HepG2 (cell line): ENCODE data around the gene VAV2. TPM values are rescaled to one million over a fixed set of nuclear protein-coding genes. Genes with fewer than 3 reads are reported as not detected.

Source experiments
- CBX5 ChIP-seq: sonication (generic); formaldehyde crosslinking; IDR thresholded peaks from 2 replicates; pipeline ENCODE4 v1.4.0; 2020; ENCODE audit warnings: missing genetic modification reagents, borderline replicate concordance
- HNRNPK ChIP-seq: fragments of 200-400 bp; formaldehyde crosslinking; IDR thresholded peaks from 2 replicates; pipeline ENCODE4 v1.6.1; 2018; ENCODE audit warnings: low read length, low read depth, moderate library complexity, mild to moderate bottlenecking; ENCODE audit not compliant: poor library complexity, severe bottlenecking
- IRF9 ChIP-seq: sonication (generic); formaldehyde crosslinking; IDR thresholded peaks from 2 replicates; pipeline ENCODE4 v1.8.0; 2022; ENCODE audit warnings: missing genetic modification reagents, mild to moderate bottlenecking, borderline replicate concordance
- SMARCE1 ChIP-seq: fragments of 450-650 bp; IDR thresholded peaks from 2 replicates; pipeline ENCODE4 v1.6.1; 2017; ENCODE audit warnings: borderline replicate concordance
- SOX13 ChIP-seq, 3 experiments: fragments of 450-650 bp in 1 of 3; sonication (generic) in 1 of 3; formaldehyde crosslinking in 1 of 3; IDR thresholded peaks in 2 of 3; conservative IDR thresholded peaks in 1 of 3; 2 replicates each; pipeline versions ENCODE4 v1.5.0 to v1.6.1; 2016 to 2020; ENCODE audit warnings: antibody characterized with exemption in 1 of 3, mild to moderate bottlenecking in 1 of 3, missing compliant biosample characterization in 1 of 3, missing genetic modification reagents in 1 of 3, moderate library complexity in 1 of 3
- WIZ ChIP-seq: sonication (generic); formaldehyde crosslinking; IDR thresholded peaks from 2 replicates; pipeline ENCODE4 v1.5.1; 2020; ENCODE audit warnings: mild to moderate bottlenecking, missing genetic modification reagents
- ZBTB38 ChIP-seq: sonication (generic); formaldehyde crosslinking; IDR thresholded peaks from 2 replicates; pipeline ENCODE4 v1.5.1; 2020; ENCODE audit warnings: mild to moderate bottlenecking, missing genetic modification reagents
- ZFP1 ChIP-seq: IDR thresholded peaks from 2 replicates; pipeline ENCODE4 v1.6.1; 2016
- ZFP36L1 ChIP-seq: sonication (generic); formaldehyde crosslinking; IDR thresholded peaks from 2 replicates; pipeline ENCODE4 v1.8.0; 2022; ENCODE audit warnings: mild to moderate bottlenecking, missing genetic modification reagents, moderate library complexity
- ZFP62 ChIP-seq: sonication (generic); formaldehyde crosslinking; IDR thresholded peaks from 2 replicates; pipeline ENCODE4 v1.4.0; 2020; ENCODE audit warnings: missing genetic modification reagents
- ZNF17 ChIP-seq: sonication (generic); formaldehyde crosslinking; IDR thresholded peaks from 2 replicates; pipeline ENCODE4 v1.5.0; 2020; ENCODE audit warnings: mild to moderate bottlenecking, missing genetic modification reagents
- ZNF484 ChIP-seq: sonication (generic); formaldehyde crosslinking; IDR thresholded peaks from 2 replicates; pipeline ENCODE4 v1.5.1; 2020; ENCODE audit warnings: mild to moderate bottlenecking, low read depth, missing genetic modification reagents, borderline replicate concordance
- ZNF619 ChIP-seq: sonication (generic); formaldehyde crosslinking; IDR thresholded peaks from 2 replicates; pipeline ENCODE4 v1.4.0; 2020; ENCODE audit warnings: mild to moderate bottlenecking, missing genetic modification reagents
- ZNF672 ChIP-seq: sonication (generic); formaldehyde crosslinking; IDR thresholded peaks from 2 replicates; pipeline ENCODE4 v1.8.1; 2022; ENCODE audit warnings: missing genetic modification reagents
- ZNF713 ChIP-seq: sonication (generic); formaldehyde crosslinking; IDR thresholded peaks from 2 replicates; pipeline ENCODE4 v1.4.0; 2020; ENCODE audit warnings: mild to moderate bottlenecking, missing genetic modification reagents
- ZNF790 ChIP-seq: sonication (generic); formaldehyde crosslinking; IDR thresholded peaks from 2 replicates; pipeline ENCODE4 v1.8.0; 2022; ENCODE audit warnings: missing genetic modification reagents, mild to moderate bottlenecking, borderline replicate concordance
- polyA plus RNA-seq, 8 experiments: library from polyadenylated mRNA; depleted of rRNA in 3 of 8; stranded (reverse) in 7 of 8; unstranded in 1 of 8; fragments of >200 nt; fragmentation: Illumina TruSeq in 4 of 8; extraction: Trizol in 4 of 8; gene quantifications; 2 replicates each; pipeline versions ENCODE4 v1.2.1 to v1.2.3, GENCODE V29; 2011 to 2016; ENCODE audit warnings: low read depth in 4 of 8, missing spikeins in 1 of 8, mixed read lengths in 1 of 8; ENCODE audit not compliant: insufficient read depth in 1 of 8
- total RNA-seq, 5 experiments: library from RNA; depleted of rRNA; stranded (reverse); fragments of >200 nt; fragmentation: Illumina TruSeq; extraction: Trizol; gene quantifications; 2 replicates each; pipeline ENCODE4 v1.2.3, GENCODE V29; 2016; ENCODE audit warnings: low read depth in 1 of 5
- TF ChIP-seq, protein P1 (sequence below): IDR thresholded peaks from 2 replicates; pipeline ENCODE4 v1.6.1; 2016; ENCODE audit warnings: low read depth
- TF ChIP-seq, protein P2 (sequence below): sonication (generic); formaldehyde crosslinking; conservative IDR thresholded peaks from 2 replicates; pipeline ENCODE4 v1.5.0; 2020; ENCODE audit warnings: missing genetic modification reagents
- TF ChIP-seq, protein P3 (sequence below): sonication (generic); formaldehyde crosslinking; IDR thresholded peaks from 2 replicates; pipeline ENCODE4 v1.8.1; 2022; ENCODE audit warnings: mild to moderate bottlenecking, missing genetic modification reagents
- TF ChIP-seq, protein P4 (sequence below): sonication (generic); formaldehyde crosslinking; IDR thresholded peaks from 2 replicates; pipeline ENCODE4 v1.5.0; 2020; ENCODE audit warnings: missing genetic modification reagents
- TF ChIP-seq, protein P5 (sequence below): sonication (generic); formaldehyde crosslinking; IDR thresholded peaks from 2 replicates; pipeline ENCODE4 v1.5.0; 2020; ENCODE audit warnings: missing genetic modification reagents

VAV2 gene
- total and polyA plus RNA-seq, 2 of the 13 experiments (the other 11 are each of a cell fraction or from before 2014, with no cell fraction given), result 22.5 to 22.9 TPM

GRCh38 chr9:133892193-133892920 is 99.8 kb downstream of the VAV2 start (continued):
- TF ChIP-seq ZNF790 (CRISPR knock-in tag) (peak; percentile 94), ZNF619 (CRISPR knock-in tag) (peak; percentile 91; the same call in 1 of the 2 replicates), IRF9 (CRISPR knock-in tag) (peak; percentile 83), SMARCE1 (no peak), ZNF713 (0 out of 2 replicates have a peak, but pooled peaks have one; percentile 77), ZNF484 (no peak), ZFP62 (CRISPR knock-in tag) (no peak), ZNF672 (no peak), WIZ (CRISPR knock-in tag) (no peak; the same call in 1 of the 2 replicates), ZBTB38 (peak; percentile 97), ZNF17 (no peak), HNRNPK (peak; percentile 76), ZFP36L1 (no peak), CBX5 (CRISPR knock-in tag) (peak; percentile 97), SOX13 (IDR thresholded peaks at IDR 0.05) (peak; percentile 87; the same call in 1 of the 2 replicates), SOX13 (CRISPR knock-in tag; conservative IDR thresholded peaks at IDR 0.05 in 1 of 2, IDR thresholded peaks at IDR 0.05 in 1 of 2) (peak in 1 of 2 experiments; percentile 93; a peak in 2 of 4 replicates), ZFP1 (CRISPR knock-in tag) (peak; percentile 91)
- TF ChIP-seq, protein P1, sequence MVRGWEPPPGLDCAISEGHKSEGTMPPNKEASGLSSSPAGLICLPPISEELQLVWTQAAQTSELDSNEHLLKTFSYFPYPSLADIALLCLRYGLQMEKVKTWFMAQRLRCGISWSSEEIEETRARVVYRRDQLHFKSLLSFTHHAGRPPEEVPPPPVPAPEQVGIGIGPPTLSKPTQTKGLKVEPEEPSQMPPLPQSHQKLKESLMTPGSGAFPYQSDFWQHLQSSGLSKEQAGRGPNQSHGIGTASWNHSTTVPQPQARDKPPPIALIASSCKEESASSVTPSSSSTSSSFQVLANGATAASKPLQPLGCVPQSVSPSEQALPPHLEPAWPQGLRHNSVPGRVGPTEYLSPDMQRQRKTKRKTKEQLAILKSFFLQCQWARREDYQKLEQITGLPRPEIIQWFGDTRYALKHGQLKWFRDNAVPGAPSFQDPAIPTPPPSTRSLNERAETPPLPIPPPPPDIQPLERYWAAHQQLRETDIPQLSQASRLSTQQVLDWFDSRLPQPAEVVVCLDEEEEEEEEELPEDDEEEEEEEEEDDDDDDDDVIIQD (CRISPR knock-in tag), result peak; percentile 54
- TF ChIP-seq, protein P2, sequence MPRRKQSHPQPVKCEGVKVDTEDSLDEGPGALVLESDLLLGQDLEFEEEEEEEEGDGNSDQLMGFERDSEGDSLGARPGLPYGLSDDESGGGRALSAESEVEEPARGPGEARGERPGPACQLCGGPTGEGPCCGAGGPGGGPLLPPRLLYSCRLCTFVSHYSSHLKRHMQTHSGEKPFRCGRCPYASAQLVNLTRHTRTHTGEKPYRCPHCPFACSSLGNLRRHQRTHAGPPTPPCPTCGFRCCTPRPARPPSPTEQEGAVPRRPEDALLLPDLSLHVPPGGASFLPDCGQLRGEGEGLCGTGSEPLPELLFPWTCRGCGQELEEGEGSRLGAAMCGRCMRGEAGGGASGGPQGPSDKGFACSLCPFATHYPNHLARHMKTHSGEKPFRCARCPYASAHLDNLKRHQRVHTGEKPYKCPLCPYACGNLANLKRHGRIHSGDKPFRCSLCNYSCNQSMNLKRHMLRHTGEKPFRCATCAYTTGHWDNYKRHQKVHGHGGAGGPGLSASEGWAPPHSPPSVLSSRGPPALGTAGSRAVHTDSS (CRISPR knock-in tag), result no peak
- TF ChIP-seq, protein P3, sequence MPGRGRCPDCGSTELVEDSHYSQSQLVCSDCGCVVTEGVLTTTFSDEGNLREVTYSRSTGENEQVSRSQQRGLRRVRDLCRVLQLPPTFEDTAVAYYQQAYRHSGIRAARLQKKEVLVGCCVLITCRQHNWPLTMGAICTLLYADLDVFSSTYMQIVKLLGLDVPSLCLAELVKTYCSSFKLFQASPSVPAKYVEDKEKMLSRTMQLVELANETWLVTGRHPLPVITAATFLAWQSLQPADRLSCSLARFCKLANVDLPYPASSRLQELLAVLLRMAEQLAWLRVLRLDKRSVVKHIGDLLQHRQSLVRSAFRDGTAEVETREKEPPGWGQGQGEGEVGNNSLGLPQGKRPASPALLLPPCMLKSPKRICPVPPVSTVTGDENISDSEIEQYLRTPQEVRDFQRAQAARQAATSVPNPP (CRISPR knock-in tag), result peak; percentile 98
- TF ChIP-seq, protein P4, sequence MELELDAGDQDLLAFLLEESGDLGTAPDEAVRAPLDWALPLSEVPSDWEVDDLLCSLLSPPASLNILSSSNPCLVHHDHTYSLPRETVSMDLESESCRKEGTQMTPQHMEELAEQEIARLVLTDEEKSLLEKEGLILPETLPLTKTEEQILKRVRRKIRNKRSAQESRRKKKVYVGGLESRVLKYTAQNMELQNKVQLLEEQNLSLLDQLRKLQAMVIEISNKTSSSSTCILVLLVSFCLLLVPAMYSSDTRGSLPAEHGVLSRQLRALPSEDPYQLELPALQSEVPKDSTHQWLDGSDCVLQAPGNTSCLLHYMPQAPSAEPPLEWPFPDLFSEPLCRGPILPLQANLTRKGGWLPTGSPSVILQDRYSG (CRISPR knock-in tag), result no peak
- TF ChIP-seq, protein P5, sequence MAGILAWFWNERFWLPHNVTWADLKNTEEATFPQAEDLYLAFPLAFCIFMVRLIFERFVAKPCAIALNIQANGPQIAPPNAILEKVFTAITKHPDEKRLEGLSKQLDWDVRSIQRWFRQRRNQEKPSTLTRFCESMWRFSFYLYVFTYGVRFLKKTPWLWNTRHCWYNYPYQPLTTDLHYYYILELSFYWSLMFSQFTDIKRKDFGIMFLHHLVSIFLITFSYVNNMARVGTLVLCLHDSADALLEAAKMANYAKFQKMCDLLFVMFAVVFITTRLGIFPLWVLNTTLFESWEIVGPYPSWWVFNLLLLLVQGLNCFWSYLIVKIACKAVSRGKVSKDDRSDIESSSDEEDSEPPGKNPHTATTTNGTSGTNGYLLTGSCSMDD (CRISPR knock-in tag), result no peak
